ENCODE measurements around the gene SEZ6.

DNA sequence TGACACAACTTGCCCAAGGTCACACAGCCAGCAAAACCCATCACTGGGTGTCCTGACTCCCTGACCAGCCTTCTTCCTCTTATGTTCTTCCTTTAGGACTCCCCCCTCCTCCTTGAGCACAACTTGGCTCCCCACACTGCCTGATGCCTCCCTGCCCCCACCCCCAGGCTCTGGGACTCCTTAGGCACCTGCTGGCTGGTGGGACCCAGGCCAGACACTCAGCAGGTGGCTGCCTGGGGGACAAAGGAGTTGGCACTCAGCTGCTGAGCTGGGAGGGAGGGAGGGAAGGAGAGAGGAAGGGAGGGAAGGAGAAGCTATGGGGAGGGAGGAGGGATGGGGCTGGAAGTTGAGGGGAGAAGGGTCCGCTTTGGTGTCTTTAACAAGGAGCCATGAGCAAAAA, 8.0 kb downstream of the SEZ6 start:
- TF ChIP-seq, protein P1, sequence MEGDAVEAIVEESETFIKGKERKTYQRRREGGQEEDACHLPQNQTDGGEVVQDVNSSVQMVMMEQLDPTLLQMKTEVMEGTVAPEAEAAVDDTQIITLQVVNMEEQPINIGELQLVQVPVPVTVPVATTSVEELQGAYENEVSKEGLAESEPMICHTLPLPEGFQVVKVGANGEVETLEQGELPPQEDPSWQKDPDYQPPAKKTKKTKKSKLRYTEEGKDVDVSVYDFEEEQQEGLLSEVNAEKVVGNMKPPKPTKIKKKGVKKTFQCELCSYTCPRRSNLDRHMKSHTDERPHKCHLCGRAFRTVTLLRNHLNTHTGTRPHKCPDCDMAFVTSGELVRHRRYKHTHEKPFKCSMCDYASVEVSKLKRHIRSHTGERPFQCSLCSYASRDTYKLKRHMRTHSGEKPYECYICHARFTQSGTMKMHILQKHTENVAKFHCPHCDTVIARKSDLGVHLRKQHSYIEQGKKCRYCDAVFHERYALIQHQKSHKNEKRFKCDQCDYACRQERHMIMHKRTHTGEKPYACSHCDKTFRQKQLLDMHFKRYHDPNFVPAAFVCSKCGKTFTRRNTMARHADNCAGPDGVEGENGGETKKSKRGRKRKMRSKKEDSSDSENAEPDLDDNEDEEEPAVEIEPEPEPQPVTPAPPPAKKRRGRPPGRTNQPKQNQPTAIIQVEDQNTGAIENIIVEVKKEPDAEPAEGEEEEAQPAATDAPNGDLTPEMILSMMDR (IDR thresholded peaks at IDR 0.05 in 8 of 11, conservative IDR thresholded peaks at IDR 0.05 in 3 of 11), result no peak
- TF ChIP-seq POLR2A (IDR thresholded peaks at IDR 0.05) (no peak), POLR2AphosphoS5 (IDR thresholded peaks at IDR 0.05) (no peak)

All from spleen (tissue), 7 donors.